Endothelial cell of umbilical vein (primary cell): ENCODE data around the gene MPP4.

ENCODE experiments used
- CTCF ChIP-seq, 2 donors: IDR thresholded peaks; 1 replicate in 1 of 2; 2 replicates in 1 of 2; pipeline ENCODE4 v1.5.1; 2011; ENCODE audit warnings: low read length in 2 of 2, mild to moderate bottlenecking in 2 of 2, moderate library complexity in 2 of 2, control low read depth in 1 of 2, inconsistent platforms in 1 of 2, low read depth in 1 of 2; ENCODE audit not compliant: insufficient read depth in 1 of 2; ENCODE audit errors: extremely low read depth in 1 of 2
- EZH2 ChIP-seq: IDR thresholded peaks from 2 replicates; pipeline ENCODE4 v1.6.1; 2012; ENCODE audit warnings: borderline replicate concordance, low read depth, mild to moderate bottlenecking, moderate library complexity, low read length, inconsistent platforms; ENCODE audit not compliant: severe bottlenecking
- FOS ChIP-seq: IDR thresholded peaks from 2 replicates; pipeline ENCODE4 v1.6.1; 2011; ENCODE audit warnings: mild to moderate bottlenecking, low read length, moderate library complexity, borderline replicate concordance; ENCODE audit not compliant: insufficient read depth
- POLR2A ChIP-seq: IDR thresholded peaks from 2 replicates; pipeline ENCODE4 v1.6.1; 2012; ENCODE audit warnings: low read depth, mild to moderate bottlenecking, control low read depth, low read length

GRCh38 chr2:201730651-201731285 is 32.3 kb upstream of the MPP4 start:
- TF ChIP-seq CTCF (IDR thresholded peaks at IDR 0.05; ENCODE audit: extremely low read depth in 1 of 2, insufficient read depth in 1 of 2, low read depth in 1 of 2, low read length in 2 of 2) (no peak), EZH2 (no peak), POLR2A (no peak), FOS (no peak)
